ENCODE results near the gene SYCP2L.

DNA sequence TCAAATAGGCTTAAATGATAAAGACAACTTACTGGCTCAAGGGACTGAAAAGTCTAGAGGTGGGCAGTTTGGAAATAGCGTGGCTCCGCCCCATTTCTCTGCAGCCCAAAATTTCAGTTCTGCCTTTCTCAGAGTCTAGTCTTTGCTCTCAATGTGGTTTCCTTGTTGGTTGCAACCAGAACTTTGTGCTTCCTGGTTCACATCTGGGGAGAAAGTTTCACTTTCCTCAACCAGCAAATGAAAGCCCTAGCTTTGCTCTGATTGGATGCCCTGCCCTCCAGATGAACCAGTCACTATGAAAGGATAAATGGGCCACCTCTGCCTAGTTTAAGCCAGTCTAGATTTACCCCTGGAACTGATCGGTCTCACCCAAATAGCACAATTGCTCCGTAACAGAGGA lies 14.9 kb downstream of the SYCP2L start:
- TF ChIP-seq, protein P1, sequence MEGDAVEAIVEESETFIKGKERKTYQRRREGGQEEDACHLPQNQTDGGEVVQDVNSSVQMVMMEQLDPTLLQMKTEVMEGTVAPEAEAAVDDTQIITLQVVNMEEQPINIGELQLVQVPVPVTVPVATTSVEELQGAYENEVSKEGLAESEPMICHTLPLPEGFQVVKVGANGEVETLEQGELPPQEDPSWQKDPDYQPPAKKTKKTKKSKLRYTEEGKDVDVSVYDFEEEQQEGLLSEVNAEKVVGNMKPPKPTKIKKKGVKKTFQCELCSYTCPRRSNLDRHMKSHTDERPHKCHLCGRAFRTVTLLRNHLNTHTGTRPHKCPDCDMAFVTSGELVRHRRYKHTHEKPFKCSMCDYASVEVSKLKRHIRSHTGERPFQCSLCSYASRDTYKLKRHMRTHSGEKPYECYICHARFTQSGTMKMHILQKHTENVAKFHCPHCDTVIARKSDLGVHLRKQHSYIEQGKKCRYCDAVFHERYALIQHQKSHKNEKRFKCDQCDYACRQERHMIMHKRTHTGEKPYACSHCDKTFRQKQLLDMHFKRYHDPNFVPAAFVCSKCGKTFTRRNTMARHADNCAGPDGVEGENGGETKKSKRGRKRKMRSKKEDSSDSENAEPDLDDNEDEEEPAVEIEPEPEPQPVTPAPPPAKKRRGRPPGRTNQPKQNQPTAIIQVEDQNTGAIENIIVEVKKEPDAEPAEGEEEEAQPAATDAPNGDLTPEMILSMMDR (IDR thresholded peaks at IDR 0.05) = no peak
- no peak for TF ChIP-seq POLR2A (IDR thresholded peaks at IDR 0.05)

Measured in testis (tissue), 2 donors.